ENCODE data around the gene TMTC1. TPM values are rescaled to one million over a fixed set of nuclear protein-coding genes. Genes with fewer than 3 reads are reported as not detected.
"Not testable (repeated sequence)": the region's sequence is repeated elsewhere in the genome, so short reads cannot be mapped to it uniquely, and the experiment has no call there.

Gene TMTC1
- polyA plus RNA-seq, 1 donor (not counting 4 experiments of a cell fraction or from before 2014, with no cell fraction given), result 3.7 TPM

DNA sequence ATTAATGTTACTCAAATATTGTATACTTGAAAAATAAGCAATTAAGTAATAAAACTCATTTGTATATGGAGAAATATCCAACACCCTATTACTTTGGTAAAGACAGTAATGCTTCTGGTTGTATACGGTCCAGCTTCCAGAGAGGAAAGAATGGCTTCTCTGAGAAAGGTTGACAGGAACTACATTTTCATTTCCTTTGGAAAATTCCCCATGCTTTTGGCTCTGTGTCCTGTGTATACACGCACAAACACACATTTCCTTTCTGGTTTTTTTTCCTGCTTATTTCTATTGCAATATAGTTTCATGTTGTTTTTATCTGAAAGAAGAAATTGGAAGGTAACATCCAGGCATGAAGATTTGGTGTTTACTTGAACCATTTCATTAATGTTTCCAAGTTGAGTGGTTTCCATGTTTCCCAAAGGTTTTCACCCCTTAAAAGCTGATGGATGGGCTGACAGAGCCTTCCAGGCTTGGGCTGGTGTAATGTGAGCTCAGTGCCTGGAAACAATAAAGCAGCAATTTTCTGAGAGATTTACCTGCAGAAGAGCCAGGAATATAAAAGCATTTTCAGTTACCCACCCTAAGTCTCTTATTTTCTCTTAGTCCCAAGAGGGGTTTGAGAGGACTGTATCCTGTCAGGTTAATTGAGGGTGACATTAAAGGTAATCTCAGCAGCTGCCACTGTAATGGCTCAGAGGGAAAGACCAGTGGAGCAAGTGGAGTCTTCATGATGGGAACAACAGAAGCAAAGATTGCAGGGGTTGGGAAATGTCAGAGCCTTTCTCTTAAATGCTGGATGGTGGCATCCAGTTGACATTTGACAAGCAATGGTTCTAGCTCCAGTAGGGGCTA, 33.4 kb upstream of the TMTC1 start:
- DNase-seq (ENCODE audit: low read depth, low spot score) (no peak), FAIRE-seq (no peak)
- no peak overlapping the region for H3K4me3 ChIP-seq (ENCODE audit: control insufficient read depth in 2 of 3, extremely low read depth in 1 of 3, insufficient read depth in 2 of 3, low read depth in 1 of 3, low read length in 3 of 3)
- H3K36me3 ChIP-seq (ENCODE audit: control insufficient read depth in 2 of 2, extremely low read depth in 1 of 2, insufficient read depth in 2 of 2, low read length in 2 of 2), result no peaks in the 10 kb centered on the region
- H3K9me3 ChIP-seq (ENCODE audit: control insufficient read depth, low read depth, low read length), result no peaks in the 10 kb centered on the region
- no peaks in the 10 kb centered on the region for H3K79me2 ChIP-seq (ENCODE audit: control insufficient read depth, insufficient read depth, low read length)
- no peaks in the 10 kb centered on the region for H3K4me1 ChIP-seq (ENCODE audit: control insufficient read depth, extremely low read depth, insufficient read depth, low read length)
- no peak overlapping the region for H3K4me2 ChIP-seq (ENCODE audit: control insufficient read depth, extremely low read depth, insufficient read depth, low read depth, low read length)
- H3K9me1 ChIP-seq (ENCODE audit: control insufficient read depth, extremely low read depth, insufficient read depth, low read length), result no peaks in the 10 kb centered on the region
- no peaks in the 10 kb centered on the region for H4K20me1 ChIP-seq (ENCODE audit: control insufficient read depth, extremely low read depth, insufficient read depth, low read length)
- H3K9ac ChIP-seq (ENCODE audit: control insufficient read depth, extremely low read depth, insufficient read depth, low read length), result no peak overlapping the region
- H3K27ac ChIP-seq (ENCODE audit: control insufficient read depth, insufficient read depth, low read length), result no peak overlapping the region
- dilution Hi-C loops (cut with MboI; ENCODE audit: extremely low pct_ligation_motif_present, low sequenced_read_pairs), result no loop called here
- TF ChIP-seq CTCF (optimal IDR thresholded peaks at IDR 0.05 in 1 of 3, IDR thresholded peaks at IDR 0.05 in 1 of 3, conservative IDR thresholded peaks at IDR 0.05 in 1 of 3; ENCODE audit: extremely low read depth in 1 of 3, insufficient read depth in 2 of 3, low read length in 3 of 3), result no peak
- TF ChIP-seq EZH2 (IDR thresholded peaks at IDR 0.05; ENCODE audit: low read length), result no peak
- no peak overlapping the region for H2AFZ ChIP-seq (ENCODE audit: control insufficient read depth, low read length)
- no peaks in the 10 kb centered on the region for H3K27me3 ChIP-seq (ENCODE audit: control insufficient read depth, extremely low read depth, insufficient read depth, low read length)

- H3K4me1 ChIP-seq (ENCODE audit: control insufficient read depth, extremely low read depth, insufficient read depth, low read length); H3K9me1 ChIP-seq (ENCODE audit: control insufficient read depth, extremely low read depth, insufficient read depth, low read length); H3K27me3 ChIP-seq (ENCODE audit: control insufficient read depth, extremely low read depth, insufficient read depth, low read length); H3K9me3 ChIP-seq (ENCODE audit: control insufficient read depth, low read depth, low read length); H3K36me3 ChIP-seq (ENCODE audit: control insufficient read depth in 2 of 2, extremely low read depth in 1 of 2, insufficient read depth in 2 of 2, low read length in 2 of 2); H3K4me3 ChIP-seq (ENCODE audit: control insufficient read depth in 2 of 3, extremely low read depth in 1 of 3, insufficient read depth in 2 of 3, low read depth in 1 of 3, low read length in 3 of 3); H3K27ac ChIP-seq (ENCODE audit: control insufficient read depth, insufficient read depth, low read length); FAIRE-seq; dilution Hi-C loops (cut with MboI; ENCODE audit: extremely low pct_ligation_motif_present, low sequenced_read_pairs); H3K4me2 ChIP-seq (ENCODE audit: control insufficient read depth, extremely low read depth, insufficient read depth, low read depth, low read length); H2AFZ ChIP-seq (ENCODE audit: control insufficient read depth, low read length); H4K20me1 ChIP-seq (ENCODE audit: control insufficient read depth, extremely low read depth, insufficient read depth, low read length); H3K9ac ChIP-seq (ENCODE audit: control insufficient read depth, extremely low read depth, insufficient read depth, low read length); H3K79me2 ChIP-seq (ENCODE audit: control insufficient read depth, insufficient read depth, low read length); DNase-seq (ENCODE audit: low read depth, low spot score): not testable (repeated sequence)
These were observed 26.0 kb upstream of the TMTC1 start for GRCh38 chr12:29809616-29810361.
